Measurements from ENCODE around the gene ARL8A. TPM values are rescaled to one million over a fixed set of nuclear protein-coding genes. Genes with fewer than 3 reads are reported as not detected.
A peak's percentile ranks its signal among the peaks of the same experiment; 100 is the strongest.

Gene ARL8A
- total RNA-seq, 4 donors from 2014 or later, result 41.1 to 60.8 (median 53.6) TPM

DNA sequence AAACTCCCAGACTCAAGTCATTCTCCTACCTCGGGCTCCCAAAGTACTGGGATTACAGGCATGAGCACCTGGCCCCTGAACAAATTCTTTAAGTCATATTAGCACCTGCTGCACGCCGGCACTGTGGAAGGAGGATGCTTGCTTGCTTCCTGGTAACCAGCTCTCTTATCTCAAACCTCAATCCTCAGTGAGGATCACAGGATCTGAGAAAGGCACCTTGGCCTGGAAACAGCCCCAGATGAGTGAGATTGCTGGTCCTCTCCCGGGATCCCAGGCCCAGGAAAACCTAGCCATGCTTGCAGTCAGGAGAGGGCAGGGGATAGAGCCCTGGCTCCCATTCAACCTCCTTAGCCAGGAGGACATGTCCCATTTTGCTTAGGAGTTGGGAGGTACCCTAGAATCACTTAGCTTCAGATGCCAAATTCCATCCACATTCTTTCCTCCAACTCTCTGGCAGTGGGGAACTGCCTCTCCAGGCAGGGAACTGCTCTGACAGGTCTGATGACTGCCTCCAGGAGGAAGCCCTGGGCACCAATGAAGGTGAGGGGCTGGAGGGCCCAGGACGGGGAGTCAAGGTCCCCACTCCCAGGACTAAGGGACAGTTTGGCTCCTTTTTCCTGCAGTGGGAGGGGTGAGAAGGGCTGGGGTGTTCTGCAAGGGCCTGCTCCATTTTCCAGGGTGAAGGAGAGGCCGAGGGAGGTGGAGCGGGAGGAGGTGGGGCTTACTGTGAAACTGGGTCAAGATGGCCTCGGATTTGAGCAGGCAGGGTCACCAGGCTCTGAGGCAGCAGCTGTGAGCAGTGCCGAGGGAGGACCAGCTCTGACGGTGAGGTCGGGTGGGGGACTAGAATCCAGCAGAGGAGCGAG, 12.3 kb downstream of the ARL8A start:
- Histone ChIP-seq H3K4me1 (peaks cover 27 to 71% (median 65%) of the 10 kb centered on the region in 4 donors), H3K4me3 (peak overlapping the region; percentile 24 to 31 (median 27))
- intact Hi-C loops (cut with DNase I), result no loop called here

DNA sequence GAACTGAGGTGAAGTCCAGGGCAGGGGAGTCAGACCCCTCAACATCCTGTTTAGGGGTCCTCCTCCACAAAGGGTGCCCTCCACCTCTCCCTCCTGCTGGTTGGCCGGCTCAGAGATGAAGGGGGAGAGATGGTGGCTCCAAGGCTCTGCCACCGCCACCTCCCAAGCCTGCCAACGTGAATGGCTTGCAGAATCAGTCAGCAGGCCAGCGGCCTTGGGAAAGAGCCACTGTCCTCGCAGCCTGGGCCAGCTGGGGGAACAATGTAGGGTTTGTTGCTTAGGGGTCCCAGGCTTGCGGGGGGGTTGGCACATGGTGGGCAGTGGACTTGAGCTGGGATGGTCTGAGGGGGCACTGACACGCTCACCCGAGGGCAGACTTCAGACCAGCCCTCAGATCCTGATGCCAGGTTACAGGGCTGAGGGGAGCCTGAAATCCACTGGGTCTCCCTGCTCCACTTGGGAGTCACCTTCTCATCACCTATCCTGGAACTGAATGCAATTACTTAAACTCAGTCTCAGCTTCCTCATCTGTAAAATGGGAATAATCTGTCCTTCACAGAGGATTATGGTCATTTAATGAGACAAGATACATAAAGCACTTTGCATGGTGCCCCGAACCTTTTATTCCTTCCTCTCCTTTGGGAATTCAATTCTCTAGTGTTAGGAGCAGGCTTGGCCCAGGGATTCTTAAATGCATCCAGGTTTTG, 13.6 kb downstream of the ARL8A start:
- WGBS, result 64% methylated on average over 7 of the region's 9 CpGs
- no peak for DNase-seq (ENCODE audit: extremely low spot score)
- no peaks in the 10 kb centered on the region for H3K9me3 ChIP-seq
- peak overlapping the region; percentile 88 to 90 (median 89) for H3K27ac ChIP-seq (replicated peaks in 1 of 4)
- TF ChIP-seq POLR2A (IDR thresholded peaks at IDR 0.05; ENCODE audit: low read depth) (no peak), EP300 (IDR thresholded peaks at IDR 0.05) (no peak), POLR2AphosphoS5 (IDR thresholded peaks at IDR 0.05) (peak in 1 of 2 donors; percentile 26)
- TF ChIP-seq, protein P1, sequence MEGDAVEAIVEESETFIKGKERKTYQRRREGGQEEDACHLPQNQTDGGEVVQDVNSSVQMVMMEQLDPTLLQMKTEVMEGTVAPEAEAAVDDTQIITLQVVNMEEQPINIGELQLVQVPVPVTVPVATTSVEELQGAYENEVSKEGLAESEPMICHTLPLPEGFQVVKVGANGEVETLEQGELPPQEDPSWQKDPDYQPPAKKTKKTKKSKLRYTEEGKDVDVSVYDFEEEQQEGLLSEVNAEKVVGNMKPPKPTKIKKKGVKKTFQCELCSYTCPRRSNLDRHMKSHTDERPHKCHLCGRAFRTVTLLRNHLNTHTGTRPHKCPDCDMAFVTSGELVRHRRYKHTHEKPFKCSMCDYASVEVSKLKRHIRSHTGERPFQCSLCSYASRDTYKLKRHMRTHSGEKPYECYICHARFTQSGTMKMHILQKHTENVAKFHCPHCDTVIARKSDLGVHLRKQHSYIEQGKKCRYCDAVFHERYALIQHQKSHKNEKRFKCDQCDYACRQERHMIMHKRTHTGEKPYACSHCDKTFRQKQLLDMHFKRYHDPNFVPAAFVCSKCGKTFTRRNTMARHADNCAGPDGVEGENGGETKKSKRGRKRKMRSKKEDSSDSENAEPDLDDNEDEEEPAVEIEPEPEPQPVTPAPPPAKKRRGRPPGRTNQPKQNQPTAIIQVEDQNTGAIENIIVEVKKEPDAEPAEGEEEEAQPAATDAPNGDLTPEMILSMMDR (IDR thresholded peaks at IDR 0.05), result no peak
- peaks cover 11 to 35% (median 29%) of the 10 kb centered on the region in 4 donors for H3K36me3 ChIP-seq
- intact Hi-C loops (cut with DNase I), result no loop called here
- H3K4me3 ChIP-seq, result no peak overlapping the region
- peaks cover 27 to 69% (median 64%) of the 10 kb centered on the region in 4 donors for H3K4me1 ChIP-seq
- no peaks in the 10 kb centered on the region for H3K27me3 ChIP-seq

More for the DNA sequence above, 12.3 kb downstream of the ARL8A start:
- peak overlapping the region; percentile 88 to 90 (median 89) for H3K27ac ChIP-seq (replicated peaks in 1 of 4)
- TF ChIP-seq POLR2A (IDR thresholded peaks at IDR 0.05; ENCODE audit: low read depth), result no peak
- TF ChIP-seq POLR2AphosphoS5 (IDR thresholded peaks at IDR 0.05), result peak; percentile 16 to 39
- WGBS, result 54% methylated on average over 5 of the region's 12 CpGs
- no peaks in the 10 kb centered on the region for H3K9me3 ChIP-seq
- H3K36me3 ChIP-seq, result peaks cover 11 to 47% (median 42%) of the 10 kb centered on the region in 4 donors
- H3K27me3 ChIP-seq, result no peaks in the 10 kb centered on the region
- no peak for DNase-seq (ENCODE audit: extremely low spot score)

DNA sequence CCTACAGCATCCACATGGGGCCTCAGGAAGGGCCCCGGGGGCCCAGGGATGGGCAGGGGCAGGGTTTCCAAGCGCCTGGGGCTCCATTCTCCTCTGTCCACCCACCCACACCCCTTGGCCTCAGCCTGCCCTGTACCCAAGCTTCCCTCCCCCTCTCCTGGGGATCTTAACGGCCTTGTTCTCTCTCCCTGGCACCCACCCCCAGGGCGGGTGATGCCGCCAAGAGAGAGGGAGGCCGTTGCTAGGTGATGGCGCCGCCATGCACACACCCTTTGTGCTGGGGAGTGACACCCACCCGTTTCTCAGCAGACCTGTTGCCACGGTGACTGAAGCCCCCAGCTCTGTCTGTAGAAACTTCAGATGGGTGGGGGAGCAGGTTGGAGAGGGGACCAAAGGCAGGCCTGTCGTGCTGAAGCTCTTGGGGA, 14.2 kb downstream of the ARL8A start:
- Histone ChIP-seq H3K4me1 (peaks cover 27 to 63% (median 60%) of the 10 kb centered on the region in 4 donors), H3K36me3 (peaks cover 11 to 28% (median 23%) of the 10 kb centered on the region in 4 donors)
- no peak for TF ChIP-seq EP300 (IDR thresholded peaks at IDR 0.05)
- TF ChIP-seq POLR2AphosphoS5 (IDR thresholded peaks at IDR 0.05), result no peak
- TF ChIP-seq, protein P1 (IDR thresholded peaks at IDR 0.05), result no peak
- TF ChIP-seq POLR2A (IDR thresholded peaks at IDR 0.05; ENCODE audit: low read depth), result no peak

DNA sequence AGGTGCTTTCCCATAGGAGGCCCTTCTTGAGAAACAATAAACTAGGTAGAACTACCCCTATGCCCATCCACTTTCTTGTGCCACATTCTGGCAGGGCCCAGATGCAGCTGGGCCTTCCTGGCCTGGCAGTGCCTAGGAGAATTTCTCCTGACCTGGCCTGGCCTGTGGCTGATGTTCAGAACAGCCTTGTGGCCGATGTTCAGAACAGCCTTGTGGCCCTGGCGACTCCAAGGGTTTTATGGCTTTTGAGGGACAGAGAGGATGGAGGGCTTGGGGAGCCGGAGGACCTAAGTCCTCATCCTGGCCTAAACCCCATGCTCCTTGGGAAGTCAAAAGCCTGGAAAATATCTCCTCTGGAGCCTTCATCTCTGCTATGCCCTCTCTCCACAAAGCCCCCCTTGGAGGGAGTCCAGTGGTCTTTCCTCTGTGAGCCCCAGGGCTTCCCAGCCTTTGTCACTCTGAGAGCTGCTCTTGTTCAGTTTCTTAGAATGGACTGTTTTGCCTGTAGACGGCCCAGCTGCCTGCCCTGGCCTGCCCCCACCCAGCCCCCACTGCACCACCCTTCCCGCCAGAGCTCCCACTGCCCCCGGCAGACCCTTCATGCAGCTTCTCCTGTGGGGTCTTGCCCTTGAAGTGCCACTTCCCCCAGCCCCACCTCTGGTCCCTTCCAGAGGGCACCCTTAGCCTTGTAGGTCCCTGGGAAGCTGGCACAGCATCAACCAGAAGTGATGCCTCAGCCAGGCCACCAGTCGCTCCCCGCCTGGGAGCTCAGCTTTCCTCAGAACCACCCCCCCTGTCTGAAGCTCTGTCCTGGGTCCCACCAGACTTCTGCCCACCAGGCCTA, 14.9 kb downstream of the ARL8A start:
- H3K4me3 ChIP-seq, result no peak overlapping the region
- DNase-seq (ENCODE audit: extremely low spot score), result no peak
- intact Hi-C loops (cut with DNase I), result no loop called here
- peaks cover 27 to 58% (median 54%) of the 10 kb centered on the region in 4 donors for H3K4me1 ChIP-seq
- H3K27ac ChIP-seq (replicated peaks in 1 of 4), result peak overlapping the region; percentile 88 to 90 (median 89)
- 82% methylated on average over 7 of the region's 8 CpGs for WGBS
- no peaks in the 10 kb centered on the region for H3K27me3 ChIP-seq
- TF ChIP-seq EP300 (IDR thresholded peaks at IDR 0.05) (no peak), POLR2AphosphoS5 (IDR thresholded peaks at IDR 0.05) (no peak), POLR2A (IDR thresholded peaks at IDR 0.05; ENCODE audit: low read depth) (no peak)
- TF ChIP-seq, protein P1 (IDR thresholded peaks at IDR 0.05), result no peak
- peaks cover 11 to 22% (median 17%) of the 10 kb centered on the region in 4 donors for H3K36me3 ChIP-seq
- no peaks in the 10 kb centered on the region for H3K9me3 ChIP-seq

More for the DNA sequence above, 14.2 kb downstream of the ARL8A start:
- H3K27me3 ChIP-seq, result no peaks in the 10 kb centered on the region
- H3K9me3 ChIP-seq, result no peaks in the 10 kb centered on the region
- DNase-seq (ENCODE audit: extremely low spot score), result no peak
- 35% methylated on average over 4 of the region's 11 CpGs for WGBS
- no peak overlapping the region for H3K4me3 ChIP-seq
- H3K27ac ChIP-seq (replicated peaks in 1 of 4), result peak overlapping the region; percentile 88 to 90 (median 89)
- intact Hi-C loops (cut with DNase I), result no loop called here
